ENCODE results near the gene NALCN.

Gene NALCN

DNA sequence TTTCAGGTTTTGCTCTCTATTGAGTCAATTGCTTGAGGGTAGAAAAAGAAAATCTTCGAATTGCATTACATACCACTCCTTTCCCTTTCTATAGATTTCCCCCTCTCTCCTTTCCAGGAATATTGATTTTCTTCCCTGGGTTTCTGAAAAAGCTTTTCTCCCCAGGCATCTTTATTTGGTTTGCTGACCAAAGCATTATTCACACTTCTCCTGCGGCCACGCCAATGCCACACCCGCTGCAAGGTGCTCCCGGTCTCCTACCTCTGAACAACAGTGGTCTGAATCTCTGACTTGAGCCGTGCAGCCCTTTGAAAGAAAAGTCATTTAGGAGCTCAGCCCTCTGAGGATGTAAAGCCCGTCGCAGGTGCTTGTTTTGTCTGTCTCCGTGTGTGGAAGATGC, 390.8 kb downstream of the NALCN start:
- DNase-seq (ENCODE audit: low spot score), result no peak

DNA sequence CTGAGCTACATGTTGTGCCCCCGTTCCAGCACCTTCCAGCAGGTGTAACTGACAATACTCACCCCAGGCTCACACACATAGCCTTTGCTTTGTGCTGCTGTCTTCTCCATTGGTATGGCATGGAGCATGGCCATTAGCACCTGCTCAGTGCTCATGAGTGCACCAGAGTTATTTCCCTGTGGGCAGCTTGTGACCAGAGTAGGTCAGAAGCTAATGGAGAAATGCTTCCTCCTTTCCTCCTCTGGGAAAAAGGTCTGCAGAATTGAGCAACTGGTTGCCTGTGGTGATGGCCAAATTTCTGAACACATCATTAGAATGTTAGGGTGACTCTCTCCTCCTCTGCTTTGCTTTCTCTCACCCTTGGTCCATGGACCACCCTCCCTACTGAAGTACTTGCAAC, 397.2 kb downstream of the NALCN start:
- DNase-seq (ENCODE audit: low spot score), result no peak

DNA sequence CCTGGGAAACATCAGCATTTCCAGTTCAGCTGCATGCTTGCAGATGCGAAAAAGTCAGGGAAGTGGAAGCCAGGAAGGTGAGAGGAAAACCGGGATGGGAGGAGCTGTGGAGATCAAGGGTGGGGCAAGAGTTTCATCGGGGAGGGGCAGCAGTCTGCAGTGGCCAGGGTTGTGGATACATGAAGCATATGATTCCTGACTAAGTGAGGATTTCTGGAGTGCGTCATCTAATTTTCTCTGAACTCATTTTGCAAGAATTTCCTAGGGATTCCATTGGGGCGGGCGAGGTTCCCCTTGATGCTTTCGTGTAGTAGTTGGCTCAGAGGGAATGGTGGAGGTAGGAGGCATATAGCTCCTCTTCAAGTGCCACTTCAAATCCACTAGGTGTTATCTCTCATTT, 397.6 kb downstream of the NALCN start:
- DNase-seq (ENCODE audit: low spot score), result peak; percentile 14

DNA sequence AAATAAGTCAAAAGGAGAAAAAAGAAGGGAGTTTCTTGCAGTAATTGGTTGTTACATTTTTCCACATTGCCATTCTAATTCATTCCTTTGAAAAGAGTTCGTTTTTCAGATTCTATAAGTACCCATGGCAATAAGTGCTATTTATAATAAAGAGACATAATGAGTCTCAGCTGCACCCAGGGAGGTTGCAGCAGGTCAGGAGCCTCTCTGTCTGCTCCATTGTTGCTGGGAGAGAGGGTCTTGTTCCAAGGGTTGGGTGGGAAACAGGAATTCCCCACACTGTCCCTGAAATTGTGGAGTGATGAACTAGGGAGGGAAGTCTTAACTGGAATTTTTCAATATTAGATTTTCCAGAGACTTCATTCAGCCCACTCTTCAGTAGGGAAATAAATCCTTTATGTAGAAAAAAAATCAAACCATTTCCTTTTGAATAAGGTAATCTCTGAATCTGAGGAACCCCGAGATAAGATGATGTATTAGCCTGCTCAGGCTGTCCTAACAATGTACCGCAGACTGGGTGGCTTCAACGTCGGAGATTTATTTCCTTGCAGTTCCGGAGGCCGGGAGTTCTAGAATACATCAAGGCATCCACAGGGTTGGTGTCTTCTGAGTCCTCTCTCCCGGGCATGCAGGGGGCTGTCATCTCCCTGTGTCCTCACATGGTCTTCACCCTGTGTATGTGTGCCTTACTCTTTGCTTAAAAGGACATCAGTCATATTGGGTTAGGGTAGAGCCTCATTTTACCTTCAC, 399.0 kb downstream of the NALCN start:
- DNase-seq (ENCODE audit: low spot score), result no peak

DNA sequence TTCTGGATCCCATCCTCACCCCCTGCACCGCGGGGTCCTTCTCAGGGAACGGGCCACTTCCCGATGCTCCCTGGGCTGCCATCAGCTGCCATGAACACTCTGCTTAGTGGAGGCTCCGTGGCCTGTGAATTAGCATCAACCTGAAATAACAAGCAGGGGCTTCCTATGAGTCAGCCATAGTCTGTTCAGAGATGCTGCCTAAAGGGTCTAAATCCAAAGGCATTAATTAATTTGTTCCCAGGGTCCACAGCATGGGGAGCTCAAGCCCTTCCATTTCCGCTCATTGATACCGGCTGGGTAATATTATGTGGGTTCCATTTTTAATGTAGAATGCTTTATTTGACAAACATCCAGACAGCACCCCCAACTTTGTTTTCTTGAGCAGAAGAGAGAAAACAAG, 399.8 kb downstream of the NALCN start:
- no peak for DNase-seq (ENCODE audit: low spot score)

DNA sequence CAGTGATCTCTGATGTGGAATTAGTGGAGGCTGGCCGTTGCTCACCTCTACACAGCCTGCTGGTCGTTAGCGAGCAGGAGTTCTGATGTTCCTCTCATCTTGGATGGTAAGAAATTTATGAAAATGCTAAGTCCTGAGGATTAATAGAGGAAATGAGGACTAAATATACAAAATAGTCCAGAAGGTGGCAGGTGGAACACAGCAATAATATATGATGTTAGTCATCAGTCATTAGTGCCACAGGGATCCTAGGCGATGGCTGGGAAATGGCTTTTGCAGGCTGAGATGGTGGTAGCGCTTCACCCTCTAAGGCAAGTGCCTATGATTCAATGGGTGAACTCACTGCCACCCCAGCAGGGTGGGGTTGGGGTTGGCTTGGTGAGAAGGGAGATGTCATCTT, 403.1 kb downstream of the NALCN start:
- DNase-seq (ENCODE audit: low spot score), result no peak

DNA sequence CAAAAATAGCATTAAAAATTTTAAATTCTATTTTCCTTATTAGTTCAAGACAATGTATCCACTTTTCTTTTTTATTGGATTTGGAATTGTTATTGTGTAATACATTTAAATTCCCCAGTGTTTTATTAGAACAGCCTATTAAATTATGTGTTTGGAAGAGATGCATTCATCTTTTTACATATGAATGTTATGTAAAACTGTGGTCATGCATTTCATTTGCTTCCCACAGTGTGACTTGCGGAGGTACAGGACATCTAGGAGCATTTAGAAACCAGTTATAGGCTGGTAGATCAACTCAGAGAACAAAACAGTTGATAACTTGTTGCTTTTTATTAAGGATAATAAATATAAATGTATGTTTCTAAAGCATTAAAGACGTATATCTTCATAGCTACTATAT, 406.2 kb downstream of the NALCN start:
- no peak for DNase-seq (ENCODE audit: low spot score)

- DNase-seq (ENCODE audit: low spot score), result no peak
Measured at GRCh38 chr13:101007245-101007644, 409.1 kb downstream of the NALCN start.
